GM13977 (cell line): ENCODE results near the gene NUDT14.

Source experiments
- DNase-seq: peaks from one replicate; pipeline ENCODE4 v3.0.0; 2012; ENCODE audit warnings: low spot score
- CTCF ChIP-seq: IDR thresholded peaks from 2 replicates; pipeline ENCODE4 v1.5.1; 2012; ENCODE audit warnings: mild to moderate bottlenecking, control low read depth; ENCODE audit not compliant: insufficient read depth; ENCODE audit errors: extremely low read depth, missing control alignments
- in situ Hi-C: fragments of 300-500 bp; cut with MboI; formaldehyde crosslinking; loops from one replicate; pipeline ENCODE4 v1.12.0; 2022; ENCODE audit warnings: low sequenced_read_pairs, low pct_unique_long_range_greater_than_20kb, mixed read lengths, inconsistent platforms; ENCODE audit not compliant: unreplicated experiment

Gene NUDT14

GRCh38 chr14:105178069-105178867 lies 2.8 kb downstream of the NUDT14 start:
- no peak for TF ChIP-seq CTCF
- in situ Hi-C loops: no loop called here
- DNase-seq: no peak

- no peak for TF ChIP-seq CTCF
- no peak for DNase-seq
- in situ Hi-C loops: no loop called here
Observed at GRCh38 chr14:105177082-105177481, 4.0 kb downstream of the NUDT14 start.

GRCh38 chr14:105176513-105176912 lies 4.6 kb downstream of the NUDT14 start:
- in situ Hi-C loops: no loop called here
- no peak for TF ChIP-seq CTCF
- no peak for DNase-seq

GRCh38 chr14:105173901-105174894 lies 6.9 kb downstream of the NUDT14 start:
- in situ Hi-C loops: no loop called here
- no peak for DNase-seq
- TF ChIP-seq CTCF: no peak

GRCh38 chr14:105173145-105173544 lies 8.0 kb downstream of the NUDT14 start:
- in situ Hi-C loops: no loop called here
- no peak for TF ChIP-seq CTCF
- no peak for DNase-seq

- in situ Hi-C loops: no loop called here
- no peak for DNase-seq
- TF ChIP-seq CTCF: no peak
Observed at GRCh38 chr14:105172476-105172875, 8.6 kb downstream of the NUDT14 start.
